ENCODE results near the gene STARD3.
"Not testable (repeated sequence)": the region's sequence is repeated elsewhere in the genome, so short reads cannot be mapped to it uniquely, and the experiment has no call there.

Gene STARD3

DNA sequence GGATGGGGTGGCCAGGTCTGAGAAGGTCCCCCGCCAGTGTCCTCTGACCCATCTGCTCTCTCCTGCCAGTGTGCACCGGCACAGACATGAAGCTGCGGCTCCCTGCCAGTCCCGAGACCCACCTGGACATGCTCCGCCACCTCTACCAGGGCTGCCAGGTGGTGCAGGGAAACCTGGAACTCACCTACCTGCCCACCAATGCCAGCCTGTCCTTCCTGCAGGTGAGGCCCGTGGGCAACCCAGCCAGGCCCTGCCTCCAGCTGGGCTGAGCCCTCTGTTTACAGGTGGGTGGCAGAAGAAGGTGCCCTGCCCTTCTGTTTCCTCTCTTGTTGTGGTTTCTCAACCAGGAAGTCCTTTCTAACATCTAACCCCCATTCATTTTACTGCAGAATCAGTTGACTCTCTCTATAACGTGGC, 70.0 kb downstream of the STARD3 start:
- DNase-seq, result no peak

DNA sequence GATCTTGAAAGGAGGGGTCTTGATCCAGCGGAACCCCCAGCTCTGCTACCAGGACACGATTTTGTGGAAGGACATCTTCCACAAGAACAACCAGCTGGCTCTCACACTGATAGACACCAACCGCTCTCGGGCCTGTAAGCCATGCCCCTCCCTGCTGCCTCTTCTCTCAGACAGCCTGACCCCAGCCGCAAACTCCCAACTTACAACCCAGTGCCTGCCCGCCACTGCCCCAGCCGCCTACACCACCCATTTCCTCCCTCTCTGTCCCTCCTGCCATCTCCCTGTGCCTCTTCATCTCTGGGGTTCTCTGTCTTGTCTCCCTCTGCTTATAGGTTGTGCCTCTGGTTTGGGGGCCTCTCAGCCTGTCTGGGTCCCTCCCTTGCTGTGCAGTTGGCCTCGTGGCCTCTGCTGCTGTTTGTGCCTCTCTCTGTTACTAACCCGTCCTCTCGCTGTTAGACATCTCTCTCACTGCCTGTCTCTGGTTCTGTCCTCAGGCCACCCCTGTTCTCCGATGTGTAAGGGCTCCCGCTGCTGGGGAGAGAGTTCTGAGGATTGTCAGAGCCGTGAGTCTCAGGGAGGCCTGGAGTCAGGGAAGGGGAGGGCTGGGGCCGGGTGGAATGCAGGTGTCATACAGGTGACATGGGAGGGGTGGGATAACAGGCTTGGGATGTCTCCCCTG, 72.5 kb downstream of the STARD3 start:
- DNase-seq, result no peak

DNA sequence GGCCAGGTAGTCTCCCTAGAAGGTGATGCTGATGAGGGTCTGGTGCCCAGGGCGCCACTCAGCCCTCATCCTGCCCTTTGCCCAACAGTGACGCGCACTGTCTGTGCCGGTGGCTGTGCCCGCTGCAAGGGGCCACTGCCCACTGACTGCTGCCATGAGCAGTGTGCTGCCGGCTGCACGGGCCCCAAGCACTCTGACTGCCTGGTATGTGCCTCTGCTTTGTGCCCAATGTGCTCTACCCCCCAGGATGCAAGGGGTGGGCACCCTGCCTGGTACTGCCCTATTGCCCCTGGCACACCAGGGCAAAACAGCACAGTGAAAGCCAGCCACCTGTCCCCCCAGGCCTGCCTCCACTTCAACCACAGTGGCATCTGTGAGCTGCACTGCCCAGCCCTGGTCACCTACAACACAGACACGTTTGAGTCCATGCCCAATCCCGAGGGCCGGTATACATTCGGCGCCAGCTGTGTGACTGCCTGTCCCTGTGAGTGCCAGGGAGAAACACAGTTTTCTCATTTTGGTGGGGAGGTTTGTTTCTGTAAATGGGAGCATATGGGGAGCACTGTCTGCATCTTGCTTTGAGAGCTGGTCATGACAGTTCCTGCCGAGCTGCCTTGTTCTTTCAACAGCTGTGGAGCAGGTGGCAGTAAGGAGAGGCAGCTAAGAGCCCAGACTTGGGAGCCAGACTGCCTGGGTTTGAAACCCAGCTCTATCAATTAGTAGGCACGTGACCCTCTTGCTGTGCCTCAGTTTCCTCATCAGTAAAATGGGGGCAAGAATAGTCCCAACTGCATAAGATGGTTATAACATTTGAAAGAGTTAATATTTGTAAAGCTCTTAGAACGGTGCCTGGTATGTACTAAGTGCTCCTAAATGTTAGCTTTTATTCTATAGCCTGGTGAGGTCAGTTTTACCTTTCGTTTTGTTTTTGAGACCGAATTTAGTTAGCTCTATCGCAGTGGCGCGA, 73.3 kb downstream of the STARD3 start:
- DNase-seq, result no peak

GRCh38 chr17:39711071-39711470, 74.1 kb downstream of the STARD3 start:
- DNase-seq, result not testable (repeated sequence)

DNA sequence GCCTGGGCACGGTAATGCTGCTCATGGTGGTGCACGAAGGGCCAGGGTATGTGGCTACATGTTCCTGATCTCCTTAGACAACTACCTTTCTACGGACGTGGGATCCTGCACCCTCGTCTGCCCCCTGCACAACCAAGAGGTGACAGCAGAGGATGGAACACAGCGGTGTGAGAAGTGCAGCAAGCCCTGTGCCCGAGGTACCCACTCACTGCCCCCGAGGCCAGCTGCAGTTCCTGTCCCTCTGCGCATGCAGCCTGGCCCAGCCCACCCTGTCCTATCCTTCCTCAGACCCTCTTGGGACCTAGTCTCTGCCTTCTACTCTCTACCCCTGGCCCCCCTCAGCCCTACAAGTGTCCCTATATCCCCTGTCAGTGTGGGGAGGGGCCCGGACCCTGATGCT, 74.9 kb downstream of the STARD3 start:
- DNase-seq, result no peak
